Measurements from ENCODE around the gene DCAF12. TPM values are rescaled to one million over a fixed set of nuclear protein-coding genes. Genes with fewer than 3 reads are reported as not detected.

DCAF12 gene
- total RNA-seq, 1 experiment from 2014 or later, result 14.9 TPM

DNA sequence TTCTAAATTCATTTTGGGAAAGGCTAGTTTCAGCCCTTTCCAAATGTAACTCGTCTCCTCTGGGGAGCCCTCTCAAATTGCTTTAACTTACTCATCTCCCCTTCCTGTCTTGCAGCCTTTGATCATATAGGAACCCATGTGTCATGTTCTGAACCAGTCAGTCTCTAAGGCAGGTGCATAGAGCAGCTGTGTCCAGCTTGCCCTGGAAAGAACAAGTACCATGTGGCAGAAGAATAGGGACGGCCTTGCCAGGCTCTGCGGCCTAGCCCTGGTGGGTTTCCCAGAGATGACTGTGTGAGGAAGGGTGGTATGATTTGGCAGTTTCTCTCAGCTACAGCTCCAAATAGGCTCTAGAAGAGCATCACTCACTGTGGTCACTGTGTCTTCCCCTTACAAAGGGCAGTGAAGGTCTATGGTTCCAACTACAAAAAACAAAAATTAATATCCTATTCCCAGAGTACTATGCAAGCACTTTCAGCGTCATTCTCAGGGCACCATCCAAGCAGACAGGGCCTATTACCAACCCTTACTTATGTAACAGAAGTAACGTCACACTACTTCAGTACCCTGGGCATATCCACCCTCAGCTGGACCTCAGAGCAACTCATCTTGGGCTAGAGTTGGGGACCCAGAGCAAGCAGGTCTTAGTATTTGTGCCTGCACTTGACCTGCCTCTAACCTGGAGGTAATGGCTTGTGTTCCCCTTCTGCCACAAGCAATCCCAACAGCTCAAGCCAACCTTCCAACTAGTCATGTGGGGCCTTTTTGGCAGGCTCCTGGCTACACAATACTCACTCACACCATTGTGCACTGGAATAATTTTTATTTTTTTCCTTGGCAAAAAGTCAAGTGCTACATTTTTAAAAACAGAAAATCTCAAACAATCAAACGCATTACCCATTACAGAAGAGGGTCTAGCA lies 40.7 kb downstream of the DCAF12 start:
- in situ Hi-C loops (cut with HindIII; ENCODE audit: low pct_unique_long_range_greater_than_20kb, low sequenced_read_pairs), result no loop called here
- no peak for DNase-seq (ENCODE audit: low read depth, low spot score)

DNA sequence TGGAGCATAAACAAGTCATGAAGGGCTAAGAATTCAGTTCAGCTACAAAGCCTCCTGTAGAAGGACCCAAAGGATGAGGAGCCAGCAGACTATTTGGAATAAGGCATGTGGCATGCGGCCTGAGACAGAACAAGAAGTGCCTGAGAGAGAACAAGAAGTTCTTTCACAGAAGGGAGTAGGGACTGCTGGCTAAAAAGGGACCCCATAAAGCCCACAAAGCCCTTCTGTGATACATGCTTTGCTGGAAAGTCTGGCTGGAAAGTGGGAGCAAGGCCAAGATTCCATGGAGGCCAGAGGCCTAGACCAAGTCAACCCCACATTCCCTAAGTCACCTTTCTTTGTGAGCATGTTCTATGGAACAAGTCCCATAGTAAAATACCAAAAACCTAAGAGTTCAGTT lies 41.9 kb downstream of the DCAF12 start:
- peak; percentile 86 for DNase-seq (ENCODE audit: low read depth, low spot score)

DNA sequence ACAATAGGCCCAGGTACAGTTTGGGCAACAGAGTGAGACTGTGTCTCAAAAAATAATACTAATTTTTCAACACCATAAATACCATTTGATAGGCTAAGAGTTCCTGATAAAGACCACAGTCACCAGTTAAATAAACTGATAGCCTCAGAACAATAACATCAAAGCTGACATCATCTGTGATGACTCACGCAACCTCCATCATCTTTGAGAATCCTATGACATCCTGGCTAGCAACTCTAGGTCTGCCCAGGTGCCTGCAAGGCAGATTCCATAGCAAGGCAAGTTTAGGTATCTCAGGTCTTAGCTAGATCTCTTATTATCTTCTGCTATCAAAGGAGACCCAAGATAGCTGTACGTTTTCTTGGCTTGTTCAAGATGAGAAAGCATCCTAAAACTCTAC lies 47.3 kb downstream of the DCAF12 start:
- DNase-seq (ENCODE audit: low read depth, low spot score), result no peak
- in situ Hi-C loops (cut with HindIII; ENCODE audit: low pct_unique_long_range_greater_than_20kb, low sequenced_read_pairs), result no loop called here

More for the DNA sequence above, 41.9 kb downstream of the DCAF12 start:
- in situ Hi-C loops (cut with HindIII; ENCODE audit: low pct_unique_long_range_greater_than_20kb, low sequenced_read_pairs), result no loop called here

DNA sequence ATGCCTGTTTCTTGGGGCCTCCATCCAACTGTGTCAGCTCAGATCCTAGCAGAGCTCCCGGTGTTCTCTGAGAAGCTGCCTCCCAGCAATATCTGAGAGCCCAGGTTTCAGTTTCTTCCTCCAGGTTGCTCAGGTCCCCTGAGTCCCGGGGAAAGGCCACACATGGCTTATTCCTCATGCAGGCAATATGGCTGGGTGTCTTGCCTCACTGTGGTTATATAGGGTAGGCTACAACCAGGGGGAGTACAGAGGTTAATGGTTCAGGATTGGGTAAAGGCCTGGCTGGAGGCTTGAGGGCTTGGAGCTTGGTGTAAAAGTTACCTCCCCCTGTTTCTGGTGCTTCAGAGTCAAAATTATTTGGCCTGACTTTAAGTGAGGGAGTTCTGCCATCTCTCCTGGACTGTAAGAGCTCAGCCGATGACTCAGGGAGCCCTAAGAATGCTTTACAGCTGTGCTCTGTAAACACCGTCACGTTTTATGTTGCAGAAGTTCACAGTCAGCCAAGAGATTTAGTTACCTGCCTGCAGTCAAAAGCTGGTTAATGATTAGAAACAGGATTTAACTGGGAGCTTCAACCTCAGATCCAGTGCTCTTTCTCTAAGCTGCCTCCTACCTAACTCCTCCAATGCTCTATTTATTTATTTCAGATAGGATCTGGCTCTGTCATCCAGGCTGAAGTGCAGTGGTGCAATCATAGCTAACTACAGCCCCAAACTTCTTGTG lies 53.5 kb downstream of the DCAF12 start:
- DNase-seq (ENCODE audit: low read depth, low spot score), result no peak
- in situ Hi-C loops (cut with HindIII; ENCODE audit: low pct_unique_long_range_greater_than_20kb, low sequenced_read_pairs), result no loop called here

DNA sequence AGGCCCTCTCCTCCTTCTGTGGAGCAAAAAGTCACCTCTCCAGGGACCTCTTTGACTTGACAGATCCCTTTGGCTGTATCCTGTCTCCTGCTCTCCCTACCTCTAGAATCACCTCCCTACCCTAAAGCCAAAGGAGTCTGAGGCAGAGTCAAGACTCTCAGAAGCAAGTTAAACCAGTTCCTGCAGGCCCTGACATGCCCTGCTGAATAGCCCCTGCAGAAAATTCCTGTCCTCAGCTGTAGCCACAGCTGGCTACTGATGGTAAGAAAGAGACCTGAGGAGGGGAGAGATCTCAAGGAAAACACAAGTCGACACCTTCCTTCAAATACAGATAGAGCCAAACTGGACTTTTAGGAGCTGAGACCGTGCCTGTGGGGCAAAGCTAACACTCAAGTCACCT lies 54.1 kb downstream of the DCAF12 start:
- no peak for DNase-seq (ENCODE audit: low read depth, low spot score)
- in situ Hi-C loops (cut with HindIII; ENCODE audit: low pct_unique_long_range_greater_than_20kb, low sequenced_read_pairs), result no loop called here

DNA sequence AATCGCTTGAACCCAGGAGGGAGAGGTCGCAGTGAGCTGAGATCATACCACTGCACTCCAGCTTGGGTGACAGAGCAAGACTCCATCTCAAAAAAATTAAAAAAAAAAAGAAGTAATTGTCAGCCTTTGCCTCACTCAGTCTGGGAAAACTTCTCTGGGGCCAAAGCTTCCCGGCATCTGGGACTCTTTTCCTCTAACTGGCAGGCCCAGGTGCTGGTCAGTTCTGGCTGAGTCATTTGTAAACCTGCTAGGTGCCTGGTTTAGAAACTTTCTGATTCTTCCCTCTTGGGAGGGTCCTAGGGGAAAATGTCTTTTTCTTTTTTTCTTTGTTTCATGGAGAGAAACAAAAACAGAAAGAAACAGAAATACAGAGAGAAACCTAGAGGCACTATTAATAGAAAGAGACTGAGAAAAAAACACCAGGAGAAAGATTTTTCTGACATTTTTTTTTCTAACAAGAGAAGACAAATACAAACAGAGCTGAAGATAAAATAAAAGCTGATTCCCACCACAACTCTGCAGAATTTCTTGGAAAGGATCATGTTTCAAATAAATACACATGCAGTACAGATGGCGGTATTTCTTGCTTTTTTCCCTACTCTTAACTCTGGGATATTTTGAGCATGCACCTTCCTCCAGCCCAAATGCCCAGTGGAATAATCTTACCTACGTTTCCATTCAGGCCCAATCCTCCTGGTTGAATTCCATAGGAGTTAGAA lies 55.7 kb downstream of the DCAF12 start:
- DNase-seq (ENCODE audit: low read depth, low spot score), result no peak
- in situ Hi-C loops (cut with HindIII; ENCODE audit: low pct_unique_long_range_greater_than_20kb, low sequenced_read_pairs), result no loop called here

DNA sequence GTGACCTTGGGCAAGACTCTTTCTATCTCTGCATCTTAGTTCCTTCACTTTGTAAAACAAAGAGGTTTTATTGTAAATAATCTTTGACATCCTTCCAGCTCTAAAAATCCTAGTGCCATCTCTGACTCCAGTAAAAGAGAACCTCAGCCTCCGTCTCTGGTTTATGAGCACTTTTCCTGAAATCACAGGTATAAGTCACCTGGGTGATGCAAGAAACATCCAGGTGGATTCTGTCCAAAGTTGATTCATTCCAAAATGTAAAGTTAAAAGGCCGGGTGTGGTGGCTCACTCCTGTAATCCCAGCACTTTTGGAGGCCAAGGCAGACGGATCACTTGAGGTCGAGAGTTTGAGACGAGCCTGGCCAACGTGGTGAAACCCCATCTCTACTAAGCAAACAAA lies 56.7 kb downstream of the DCAF12 start:
- no peak for DNase-seq (ENCODE audit: low read depth, low spot score)
- in situ Hi-C loops (cut with HindIII; ENCODE audit: low pct_unique_long_range_greater_than_20kb, low sequenced_read_pairs), result no loop called here

DNA sequence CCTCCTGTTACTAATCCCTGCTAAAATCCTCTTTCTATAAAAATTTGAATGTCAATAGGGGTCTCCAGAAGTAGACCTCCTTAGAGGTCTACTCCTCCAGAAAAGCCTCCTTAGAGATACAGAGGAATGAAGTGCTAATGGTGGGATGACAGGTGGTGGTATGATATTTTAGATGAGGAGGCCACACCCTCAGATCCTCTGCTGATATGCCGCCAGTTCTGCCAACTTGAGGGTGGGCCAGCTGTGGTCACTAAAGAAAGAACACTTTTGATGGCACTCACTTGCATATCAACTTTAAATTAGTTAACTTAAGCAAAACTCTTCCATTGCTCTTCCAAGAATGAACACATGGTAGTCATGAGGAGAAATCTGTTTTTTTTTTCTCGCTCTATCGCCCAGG lies 61.0 kb downstream of the DCAF12 start:
- in situ Hi-C loops (cut with HindIII; ENCODE audit: low pct_unique_long_range_greater_than_20kb, low sequenced_read_pairs), result no loop called here
- DNase-seq (ENCODE audit: low read depth, low spot score), result no peak

DNA sequence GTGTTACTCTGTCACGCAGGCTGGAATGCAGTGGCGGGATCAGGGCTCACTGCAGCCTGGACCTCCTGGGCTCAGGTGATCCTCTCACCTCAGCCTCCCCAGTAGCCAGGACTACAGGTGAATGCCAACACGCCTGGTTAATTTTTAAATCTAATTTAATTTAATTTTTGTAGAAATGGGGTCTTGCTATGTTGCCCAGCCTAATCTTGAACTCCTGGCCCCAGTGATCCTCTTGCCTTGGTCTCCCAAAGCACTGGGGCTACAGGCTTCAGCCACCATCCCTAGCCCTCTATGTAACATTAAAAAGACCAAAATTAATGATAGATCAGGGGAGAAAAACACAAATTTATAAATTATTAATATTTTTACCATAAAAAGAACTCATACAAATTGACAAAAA lies 66.5 kb downstream of the DCAF12 start:
- in situ Hi-C loops (cut with HindIII; ENCODE audit: low pct_unique_long_range_greater_than_20kb, low sequenced_read_pairs), result no loop called here
- DNase-seq (ENCODE audit: low read depth, low spot score), result no peak

DNA sequence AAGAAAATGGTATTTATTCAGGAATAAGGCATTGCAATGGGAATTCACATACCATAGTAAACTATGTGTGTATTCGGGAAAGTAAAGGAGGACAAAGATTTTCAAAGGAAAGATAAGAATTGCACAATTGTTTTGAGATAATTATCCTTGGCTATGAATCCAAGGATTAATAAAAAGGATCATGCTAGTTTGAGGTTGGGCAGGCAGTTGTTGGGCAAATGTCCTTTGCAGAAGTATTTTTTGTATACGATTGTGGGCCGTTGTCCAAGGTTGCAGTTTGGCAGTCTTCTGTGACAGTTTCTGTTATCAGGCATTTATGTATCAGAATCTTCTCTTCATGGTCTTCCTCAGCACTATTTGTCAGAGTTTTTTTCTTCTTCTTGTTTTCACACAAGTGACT lies 67.2 kb downstream of the DCAF12 start:
- DNase-seq (ENCODE audit: low read depth, low spot score), result no peak
- in situ Hi-C loops (cut with HindIII; ENCODE audit: low pct_unique_long_range_greater_than_20kb, low sequenced_read_pairs), result no loop called here

DNA sequence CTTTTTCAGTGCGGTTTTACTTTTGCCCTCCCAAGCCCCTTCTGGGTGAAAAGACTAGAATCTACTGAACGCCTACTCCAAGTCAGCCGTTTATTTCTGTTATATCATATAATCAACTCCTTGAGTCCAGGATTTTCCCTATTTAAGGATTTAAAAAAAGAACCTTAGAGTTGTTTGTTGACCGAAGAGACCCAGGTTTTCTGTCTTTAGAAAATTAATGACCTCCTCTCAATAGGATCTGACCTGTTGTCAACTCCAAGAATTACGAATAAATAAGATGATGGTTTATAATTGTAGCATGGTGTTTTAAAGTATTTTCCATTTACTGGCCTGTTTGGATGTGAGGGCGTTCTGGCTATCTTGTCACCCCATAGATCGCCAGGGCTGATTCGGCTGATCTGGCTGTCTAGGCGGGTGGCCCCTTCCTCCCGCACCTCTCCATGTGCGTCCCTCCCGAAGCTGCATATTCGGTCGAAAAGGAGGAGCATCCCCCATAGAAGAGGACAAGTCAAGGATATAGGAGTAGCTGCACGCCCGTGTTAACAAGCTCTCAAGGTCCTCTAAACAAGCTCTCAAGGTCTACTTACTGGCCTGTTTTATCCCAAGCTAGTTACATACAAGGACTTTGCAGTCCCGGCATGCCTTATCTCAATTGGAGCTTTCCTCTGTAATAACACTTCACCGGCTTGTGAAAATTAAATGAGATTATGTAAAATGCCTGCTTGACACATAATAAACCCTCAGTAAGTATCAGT lies 76.7 kb downstream of the DCAF12 start:
- in situ Hi-C loops (cut with HindIII; ENCODE audit: low pct_unique_long_range_greater_than_20kb, low sequenced_read_pairs), result no loop called here
- DNase-seq (ENCODE audit: low read depth, low spot score), result no peak

DNA sequence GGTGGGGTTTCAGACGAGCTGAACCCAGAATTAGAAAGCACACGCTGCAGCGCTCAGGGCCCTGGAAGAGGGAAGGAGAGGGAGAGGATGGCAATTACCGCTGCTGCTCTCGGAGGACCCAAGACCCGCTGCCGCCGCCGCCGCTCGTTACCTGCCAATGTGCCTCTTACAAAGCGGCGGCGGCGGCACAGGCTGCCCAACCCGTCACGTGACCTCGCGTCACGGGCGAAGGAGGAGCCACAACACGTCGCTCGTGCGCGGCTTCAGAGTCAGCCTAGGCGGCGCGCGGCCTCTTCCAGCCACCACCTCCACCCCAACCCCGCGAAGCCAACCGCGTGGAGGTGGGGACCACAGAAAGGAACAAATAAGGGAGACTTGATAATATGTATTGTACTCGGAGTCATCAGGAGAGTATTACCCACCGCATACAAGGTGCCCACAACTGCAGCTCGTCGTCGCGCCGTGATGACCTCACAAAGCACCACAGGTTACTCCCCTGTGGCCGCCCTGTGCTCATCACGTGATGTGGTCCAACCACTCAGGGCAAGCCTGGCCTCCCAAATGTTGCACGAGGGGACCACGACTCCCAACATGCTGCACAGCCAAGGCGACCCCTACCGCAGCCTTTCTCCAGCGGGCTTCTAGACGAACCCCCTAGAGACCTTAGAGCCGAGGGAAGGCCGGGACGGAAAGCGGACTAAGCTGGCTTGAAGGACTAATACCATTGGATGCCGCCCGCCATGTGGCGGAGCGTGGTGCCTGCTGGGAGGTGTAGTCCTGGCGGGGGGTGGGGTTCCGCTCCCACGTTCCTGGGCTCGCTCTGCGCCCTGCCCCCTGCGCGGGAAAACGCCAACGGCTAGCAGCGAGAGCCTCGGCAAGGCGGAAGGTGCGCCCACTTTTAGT lies 77.5 kb downstream of the DCAF12 start, which contains the start of gene UBAP2:
TSS of gene UBAP2 (minus strand) at position 161 of the 903 bp plus-strand sequence. CDS start 31,739 bp downstream, outside the sequence.
- DNase-seq (ENCODE audit: low read depth, low spot score), result peak; percentile 95
- in situ Hi-C loops (cut with HindIII; ENCODE audit: low pct_unique_long_range_greater_than_20kb, low sequenced_read_pairs), result no loop called here

DNA sequence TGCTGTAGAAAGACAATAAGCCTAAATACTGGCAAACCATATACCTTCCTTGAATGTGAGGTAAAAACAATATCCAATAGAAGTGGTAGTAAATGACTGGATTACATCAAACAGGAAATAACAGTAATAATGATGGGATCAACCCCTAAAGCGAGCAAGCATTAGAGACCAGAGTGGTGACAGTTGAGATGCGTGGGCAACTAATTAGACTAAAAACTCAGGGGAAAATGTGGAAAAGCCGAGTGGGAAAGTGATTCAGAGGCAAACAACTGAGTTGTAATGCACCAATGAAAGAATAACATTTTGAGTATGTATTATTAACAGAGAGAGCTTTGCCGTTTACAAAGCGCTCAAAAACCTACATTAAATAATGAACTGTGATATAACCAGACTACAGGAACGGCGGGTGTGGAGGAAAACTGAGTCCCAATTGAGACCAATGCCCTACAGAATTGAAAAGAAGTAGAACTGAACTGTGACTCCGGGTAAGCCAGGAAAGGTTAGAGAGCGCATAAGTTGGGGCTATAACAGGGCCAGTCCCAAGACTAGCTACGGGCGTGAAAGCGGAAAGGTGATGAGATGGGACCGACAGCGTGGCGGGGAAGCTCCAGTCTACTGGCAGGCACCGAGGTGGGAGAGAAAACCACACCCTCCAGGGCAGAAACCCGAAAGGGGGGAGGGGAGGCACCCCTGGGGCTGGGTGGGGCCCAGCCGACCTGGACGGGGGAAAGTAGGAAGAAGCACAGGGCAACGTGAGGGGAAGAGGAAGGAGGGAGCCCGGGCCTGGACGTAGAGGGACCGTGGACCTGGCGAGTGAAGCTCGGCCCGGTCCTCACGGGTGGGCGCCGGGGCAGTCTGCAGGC lies 78.4 kb downstream of the DCAF12 start:
- in situ Hi-C loops (cut with HindIII; ENCODE audit: low pct_unique_long_range_greater_than_20kb, low sequenced_read_pairs), result no loop called here
- peak; percentile 22 for DNase-seq (ENCODE audit: low read depth, low spot score)

DNA sequence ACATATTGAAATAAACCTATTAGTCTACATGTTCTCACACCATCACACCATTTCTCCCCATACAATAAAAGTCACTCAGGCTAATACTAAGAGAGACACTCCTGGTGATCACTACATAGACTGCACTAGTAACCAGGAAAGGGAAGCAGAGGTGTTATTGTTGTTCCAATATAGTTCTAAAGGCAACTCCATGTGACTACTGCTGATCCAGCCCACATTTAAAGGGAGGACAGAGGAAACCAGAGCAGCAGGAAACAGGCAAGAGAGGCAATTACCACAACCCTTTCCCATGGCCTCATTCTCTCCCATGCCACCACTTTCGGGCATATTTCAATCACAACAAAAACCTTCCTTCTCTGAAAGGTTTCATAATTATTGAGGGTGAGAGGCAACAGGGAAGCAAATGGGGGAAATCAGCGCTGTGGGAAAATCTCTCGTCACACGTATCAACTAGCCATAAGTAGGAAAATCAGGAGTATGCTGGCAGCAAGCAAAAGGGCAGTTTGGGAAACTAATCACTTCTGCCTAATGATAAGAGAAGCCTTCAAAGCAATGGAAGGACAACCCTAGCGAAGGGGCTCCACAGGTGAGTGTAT lies 79.6 kb downstream of the DCAF12 start:
- in situ Hi-C loops (cut with HindIII; ENCODE audit: low pct_unique_long_range_greater_than_20kb, low sequenced_read_pairs), result no loop called here
- peak; percentile 38 for DNase-seq (ENCODE audit: low read depth, low spot score)

DNA sequence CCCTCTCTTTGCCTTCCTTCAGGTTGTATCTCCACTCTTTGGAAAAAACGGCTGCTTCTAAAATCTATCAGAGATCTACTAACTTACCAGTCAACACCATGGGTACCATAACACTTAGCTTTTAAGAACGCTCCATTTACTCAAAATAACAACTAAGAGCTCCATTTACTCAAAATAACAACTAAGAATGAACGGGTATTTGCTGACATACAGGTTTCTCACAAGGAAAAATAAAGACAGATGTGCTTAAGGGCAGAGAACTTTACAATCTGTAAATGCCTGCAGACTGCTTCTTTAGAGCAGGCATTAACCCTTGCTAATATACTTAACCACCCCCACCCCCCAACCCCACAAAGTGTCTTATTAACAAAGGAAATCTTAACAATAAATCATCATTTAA lies 80.6 kb downstream of the DCAF12 start:
- no peak for DNase-seq (ENCODE audit: low read depth, low spot score)
- in situ Hi-C loops (cut with HindIII; ENCODE audit: low pct_unique_long_range_greater_than_20kb, low sequenced_read_pairs), result no loop called here
